ENCODE data around the gene RAET1G. TPM values are rescaled to one million over a fixed set of nuclear protein-coding genes. Genes with fewer than 3 reads are reported as not detected.
"Not testable (repeated sequence)": the region's sequence is repeated elsewhere in the genome, so short reads cannot be mapped to it uniquely, and the experiment has no call there.

RAET1G gene
- total RNA-seq (ENCODE audit: low replicate concordance) = 0.82 and 4.6 TPM in 2 replicates

- H3K4me3 ChIP-seq (ENCODE audit: low read depth, low read length) = peak within 1 kb of the TSS; percentile 71
- no peak for TF ChIP-seq CTCF (IDR thresholded peaks at IDR 0.05; ENCODE audit: insufficient read depth, low read length)
- DNase-seq (ENCODE audit: low read depth) = peak; percentile 95
These were observed at the start of gene RAET1G for GRCh38 chr6:149922642-149923326. RAET1G (minus strand) TSS chr6:149923121; CDS start chr6:149923010, 111 bp downstream.

- no peak for TF ChIP-seq CTCF (IDR thresholded peaks at IDR 0.05; ENCODE audit: insufficient read depth, low read length)
- no peak overlapping the region for H3K4me3 ChIP-seq (ENCODE audit: low read depth, low read length)
- no peak for DNase-seq (ENCODE audit: low read depth)
These were observed 46.7 kb upstream of the RAET1G start for GRCh38 chr6:149969635-149970034.

- not testable (repeated sequence) for H3K4me3 ChIP-seq (ENCODE audit: low read depth, low read length); DNase-seq (ENCODE audit: low read depth)
These were observed 46.0 kb upstream of the RAET1G start for GRCh38 chr6:149968909-149969308.

GRCh38 chr6:149967999-149968398, 45.1 kb upstream of the RAET1G start:
- H3K4me3 ChIP-seq (ENCODE audit: low read depth, low read length); DNase-seq (ENCODE audit: low read depth): not testable (repeated sequence)

GRCh38 chr6:149967591-149967990, 44.7 kb upstream of the RAET1G start:
- DNase-seq (ENCODE audit: low read depth) = no peak

GRCh38 chr6:149966319-149966718, 43.4 kb upstream of the RAET1G start:
- not testable (repeated sequence) for H3K4me3 ChIP-seq (ENCODE audit: low read depth, low read length); DNase-seq (ENCODE audit: low read depth)

More at GRCh38 chr6:149967591-149967990, 44.7 kb upstream of the RAET1G start:
- no peak for TF ChIP-seq CTCF (IDR thresholded peaks at IDR 0.05; ENCODE audit: insufficient read depth, low read length)
- H3K4me3 ChIP-seq (ENCODE audit: low read depth, low read length) = no peak overlapping the region

- DNase-seq (ENCODE audit: low read depth) = no peak
These were observed 42.5 kb upstream of the RAET1G start for GRCh38 chr6:149965194-149966020.

More at GRCh38 chr6:149965194-149966020, 42.5 kb upstream of the RAET1G start:
- peak overlapping the region; percentile 60 for H3K4me3 ChIP-seq (ENCODE audit: low read depth, low read length)
- TF ChIP-seq CTCF (IDR thresholded peaks at IDR 0.05; ENCODE audit: insufficient read depth, low read length) = no peak
